Endothelial cell of umbilical vein (primary cell): ENCODE measurements around the gene AATF. TPM values are rescaled to one million over a fixed set of nuclear protein-coding genes. Genes with fewer than 3 reads are reported as not detected.

Experiments used
- BruUV-seq: library from RNA; stranded (reverse); fragments of 400-500 nt; replicated peaks from 2 replicates; lab custom pipeline; 2021; lab: Mats Ljungman, UMichigan
- CTCF ChIA-PET: fragments of 300-600, 350-600 bp; sonication (Branson Sonifier 250); formaldehyde crosslinking; loops from one replicate; lab custom pipeline; 2021; ENCODE audit warnings: antibody characterized with exemption, inconsistent platforms; lab: Charles Lee
- POLR2A ChIA-PET: fragments of 300-600, 350-600 bp; sonication (Branson Sonifier 250); formaldehyde crosslinking; loops from one replicate; lab custom pipeline; 2021; ENCODE audit warnings: antibody characterized with exemption, inconsistent platforms; lab: Charles Lee
- DNase-seq: peaks from one replicate; pipeline ENCODE4 v3.0.0-alpha.2; 2011; ENCODE audit warnings: low read depth, low spot score
- FAIRE-seq: peaks from 2 replicates; lab custom pipeline; 2011; peaks lifted over from hg19 to GRCh38; lab: Jason Lieb, UNC
- H2AFZ ChIP-seq: 2 replicates; pipeline ENCODE4 v1.6.0; 2012; ENCODE audit warnings: low read depth, low read length, control low read depth, inconsistent platforms
- H3K27ac ChIP-seq: 2 replicates; pipeline ENCODE4 v1.5.1; 2011; ENCODE audit warnings: low read depth, mild to moderate bottlenecking, control low read depth, low read length, moderate library complexity; ENCODE audit not compliant: insufficient read depth
- H3K27me3 ChIP-seq, 2 experiments: 2 replicates each; pipeline versions ENCODE4 v1.6.0 to v1.6.1; 2011; ENCODE audit warnings: low read length in 2 of 2, mixed read lengths in 1 of 2; ENCODE audit not compliant: control insufficient read depth in 2 of 2, insufficient read depth in 2 of 2
- H3K36me3 ChIP-seq, 2 experiments: 2 replicates in 1 of 2; 3 replicates in 1 of 2; pipeline ENCODE4 v1.5.1; 2011; ENCODE audit warnings: low read length in 2 of 2, mild to moderate bottlenecking in 1 of 2, moderate library complexity in 1 of 2; ENCODE audit not compliant: control insufficient read depth in 2 of 2, insufficient read depth in 2 of 2; ENCODE audit errors: extremely low read depth in 1 of 2
- H3K4me1 ChIP-seq: 3 replicates; pipeline ENCODE4 v1.5.1; 2011; ENCODE audit warnings: mild to moderate bottlenecking, low read length; ENCODE audit not compliant: control insufficient read depth, insufficient read depth; ENCODE audit errors: extremely low read depth
- H3K4me2 ChIP-seq: 2 replicates; pipeline ENCODE4 v1.6.1; 2011; ENCODE audit warnings: low read length, control low read depth, mixed read lengths; ENCODE audit not compliant: insufficient read depth
- H3K4me3 ChIP-seq, 3 experiments: fragments of 200-600 bp in 1 of 3; sonication (generic), shearing (Covaris generic) in 1 of 3; replicated peaks in 1 of 3; 2 replicates each; pipeline ENCODE4 v1.5.1; 2011 to 2016; ENCODE audit warnings: control low read depth in 3 of 3, low read length in 3 of 3, mild to moderate bottlenecking in 2 of 3, inconsistent platforms in 1 of 3, low read depth in 1 of 3, moderate library complexity in 1 of 3; ENCODE audit not compliant: insufficient read depth in 1 of 3
- H3K79me2 ChIP-seq: 2 replicates; pipeline ENCODE4 v1.6.0; 2012; ENCODE audit warnings: low read length, inconsistent platforms; ENCODE audit not compliant: control insufficient read depth, insufficient read depth
- H3K9ac ChIP-seq: replicated peaks from 2 replicates; pipeline ENCODE3; 2011; ENCODE audit warnings: low read length, control low read depth; ENCODE audit not compliant: insufficient read depth; ENCODE audit errors: extremely low read depth
- H3K9me1 ChIP-seq: replicated peaks from 3 replicates; pipeline ENCODE4 v1.6.0; 2011; ENCODE audit warnings: mild to moderate bottlenecking, low read length; ENCODE audit not compliant: control insufficient read depth, insufficient read depth; ENCODE audit errors: extremely low read depth
- H3K9me3 ChIP-seq: replicated peaks from 2 replicates; pipeline ENCODE4 v1.5.1; 2012; ENCODE audit warnings: low read length, inconsistent platforms; ENCODE audit not compliant: control insufficient read depth, insufficient read depth
- H4K20me1 ChIP-seq: replicated peaks from 2 replicates; pipeline ENCODE3; 2011; ENCODE audit warnings: mild to moderate bottlenecking, low read length; ENCODE audit not compliant: control insufficient read depth, insufficient read depth; ENCODE audit errors: extremely low read depth
- CTCF ChIP-seq, 2 donors: IDR thresholded peaks; 1 replicate in 1 of 2; 2 replicates in 1 of 2; pipeline ENCODE4 v1.5.1; 2011; ENCODE audit warnings: low read length in 2 of 2, mild to moderate bottlenecking in 2 of 2, moderate library complexity in 2 of 2, control low read depth in 1 of 2, inconsistent platforms in 1 of 2, low read depth in 1 of 2; ENCODE audit not compliant: insufficient read depth in 1 of 2; ENCODE audit errors: extremely low read depth in 1 of 2
- EZH2 ChIP-seq: IDR thresholded peaks from 2 replicates; pipeline ENCODE4 v1.6.1; 2012; ENCODE audit warnings: borderline replicate concordance, low read depth, mild to moderate bottlenecking, moderate library complexity, low read length, inconsistent platforms; ENCODE audit not compliant: severe bottlenecking
- FOS ChIP-seq: IDR thresholded peaks from 2 replicates; pipeline ENCODE4 v1.6.1; 2011; ENCODE audit warnings: mild to moderate bottlenecking, low read length, moderate library complexity, borderline replicate concordance; ENCODE audit not compliant: insufficient read depth
- GATA2 ChIP-seq: IDR thresholded peaks from 2 replicates; pipeline ENCODE4 v1.7.0; 2011; ENCODE audit warnings: low read depth, mild to moderate bottlenecking, moderate library complexity, mixed read lengths, low read length; ENCODE audit not compliant: insufficient read length, insufficient read depth
- JUN ChIP-seq: IDR thresholded peaks from 2 replicates; pipeline ENCODE4 v1.6.1; 2011; ENCODE audit warnings: borderline replicate concordance, low read depth; ENCODE audit not compliant: insufficient read length, insufficient read depth
- MAX ChIP-seq: IDR thresholded peaks from 2 replicates; pipeline ENCODE4 v1.6.1; 2011; ENCODE audit not compliant: insufficient read depth, insufficient read length
- MYC ChIP-seq: IDR thresholded peaks from one replicate; pipeline ENCODE4 v1.6.1; 2011; ENCODE audit warnings: mild to moderate bottlenecking, low read depth, low read length
- POLR2A ChIP-seq: IDR thresholded peaks from 2 replicates; pipeline ENCODE4 v1.6.1; 2012; ENCODE audit warnings: low read depth, mild to moderate bottlenecking, control low read depth, low read length
- POLR2AphosphoS5 ChIP-seq: IDR thresholded peaks from 2 replicates; pipeline ENCODE4 v1.6.1; 2012; ENCODE audit warnings: low read depth, mild to moderate bottlenecking, control low read depth, low read length, moderate library complexity; ENCODE audit not compliant: insufficient read depth
- dilution Hi-C: fragments of 300-500 bp; cut with MboI; formaldehyde crosslinking; loops from one replicate; pipeline ENCODE4 v1.15.0; 2019; ENCODE audit warnings: low sequenced_read_pairs; ENCODE audit not compliant: extremely low pct_ligation_motif_present
- intact Hi-C: fragments of 100-400 bp; cut with micrococcal nuclease; formaldehyde crosslinking; loops from one replicate; pipeline ENCODE4 v1.10.0; 2022
- polyA plus RNA-seq, 4 experiments: library from polyadenylated mRNA; depleted of rRNA in 3 of 4; stranded (reverse) in 3 of 4; unstranded in 1 of 4; fragments of >200 nt; gene quantifications; 2 replicates each; pipeline versions ENCODE4 v1.2.1 to v1.2.3, GENCODE V29; 2011 to 2012; ENCODE audit warnings: missing spikeins in 1 of 4
- total RNA-seq: library from RNA; stranded (reverse); gene quantifications from 2 replicates; pipeline ENCODE4 v1.2.3, GENCODE V29; 2021

AATF gene
- total and polyA plus RNA-seq, 2 donors (not counting 3 experiments of a cell fraction or from before 2014, with no cell fraction given) = 15.7 to 47.2 TPM

- Histone ChIP-seq H3K27ac (no peak overlapping the region), H4K20me1 (no peaks in the 10 kb centered on the region), H3K4me2 (no peak overlapping the region), H3K27me3 (peaks cover 0 to 2% of the 10 kb centered on the region in 2 experiments), H3K4me1 (no peaks in the 10 kb centered on the region), H3K79me2 (no peaks in the 10 kb centered on the region), H3K4me3 (no peak overlapping the region), H3K36me3 (peaks cover 0 to 4% of the 10 kb centered on the region in 2 experiments), H3K9me1 (no peaks in the 10 kb centered on the region), H3K9me3 (no peaks in the 10 kb centered on the region), H2AFZ (no peak overlapping the region), H3K9ac (no peak overlapping the region)
- CTCF ChIA-PET = interaction anchor here (2.3 kb wide), 1 partner anchor 12 kb away, joined by 14 read pairs; no protein-coding TSS in a partner anchor
- FAIRE-seq (no peak), DNase-seq (no peak)
- dilution Hi-C loops (loop anchor here (25.0 kb wide), 1 partner anchor 397 kb away; no protein-coding TSS in a partner anchor), intact Hi-C loops (no loop called here)
- no TSS peak for BruUV-seq
- no peak for TF ChIP-seq EZH2
- no peak for TF ChIP-seq CTCF (IDR thresholded peaks at IDR 0.05; ENCODE audit: extremely low read depth in 1 of 2, insufficient read depth in 1 of 2, low read depth in 1 of 2, low read length in 2 of 2)
- no peak for TF ChIP-seq POLR2AphosphoS5
- TF ChIP-seq MAX = no peak
- no peak for TF ChIP-seq FOS
- no peak for TF ChIP-seq POLR2A
- TF ChIP-seq JUN = no peak
- no peak for TF ChIP-seq GATA2
- no peak for TF ChIP-seq MYC
- POLR2A ChIA-PET = no interaction called here
Observed at GRCh38 chr17:37059493-37059892, 110.7 kb downstream of the AATF start.
